NCI-H1092 (cell line): ENCODE results near the gene AKNA.

ENCODE experiments used
- DNase-seq: peaks from one replicate; lab custom pipeline; 2025; lab: John Stamatoyannopoulos, UW

AKNA gene

GRCh38 chr9:114357360-114357759 is 30.4 kb downstream of the AKNA start:
- no peak for DNase-seq

GRCh38 chr9:114356792-114357191 is 31.0 kb downstream of the AKNA start:
- no peak for DNase-seq

GRCh38 chr9:114355821-114356220 is 32.0 kb downstream of the AKNA start:
- DNase-seq: no peak

- no peak for DNase-seq
Observed at GRCh38 chr9:114351932-114352331, 35.9 kb downstream of the AKNA start.

GRCh38 chr9:114350636-114351401 is 37.0 kb downstream of the AKNA start:
- no peak for DNase-seq

- no peak for DNase-seq
Observed at GRCh38 chr9:114349713-114350480, 37.9 kb downstream of the AKNA start.

- DNase-seq: no peak
Observed at GRCh38 chr9:114348906-114349482, 38.8 kb downstream of the AKNA start.

GRCh38 chr9:114348261-114348905 is 39.4 kb downstream of the AKNA start:
- DNase-seq: no peak

GRCh38 chr9:114347675-114348074 is 40.1 kb downstream of the AKNA start:
- no peak for DNase-seq

- no peak for DNase-seq
Observed at GRCh38 chr9:114346146-114346545, 41.6 kb downstream of the AKNA start.

- DNase-seq: no peak
Observed at GRCh38 chr9:114345493-114346065, 42.2 kb downstream of the AKNA start.

- DNase-seq: no peak
Observed at GRCh38 chr9:114344692-114345091, 43.1 kb downstream of the AKNA start.

- no peak for DNase-seq
Observed at GRCh38 chr9:114344188-114344566, 43.6 kb downstream of the AKNA start.

GRCh38 chr9:114343471-114344187 is 44.2 kb downstream of the AKNA start:
- DNase-seq: no peak

GRCh38 chr9:114342755-114343440 is 44.9 kb downstream of the AKNA start:
- no peak for DNase-seq

- no peak for DNase-seq
Observed at GRCh38 chr9:114341991-114342390, 45.8 kb downstream of the AKNA start.

GRCh38 chr9:114341152-114341830 is 46.5 kb downstream of the AKNA start:
- DNase-seq: no peak

GRCh38 chr9:114339130-114339908 is 48.5 kb downstream of the AKNA start:
- peak; percentile 27 for DNase-seq

- no peak for DNase-seq
Observed at GRCh38 chr9:114338187-114338586, 49.6 kb downstream of the AKNA start.
